ENCODE results near the gene CYSLTR2. TPM values are rescaled to one million over a fixed set of nuclear protein-coding genes. Genes with fewer than 3 reads are reported as not detected.
A peak's percentile ranks its signal among the peaks of the same experiment; 100 is the strongest.

CYSLTR2 gene
- total and polyA plus RNA-seq, 9 of the 15 experiments (the other 6 are each of a cell fraction or from before 2014, with no cell fraction given) = not detected

- TF ChIP-seq TSHZ1 (CRISPR knock-in tag; IDR thresholded peaks at IDR 0.05) = no peak
- TF ChIP-seq NFE2 (IDR thresholded peaks at IDR 0.05; ENCODE audit: low read depth) = 0 out of 2 replicates have a peak, but pooled peaks have one; percentile 12
- TF ChIP-seq CBFA2T2 (conservative IDR thresholded peaks at IDR 0.05) = peak; percentile 70
- no peak for TF ChIP-seq ZFPM2 (CRISPR knock-in tag; IDR thresholded peaks at IDR 0.05)
- no peak for TF ChIP-seq POLR2H (tag; IDR thresholded peaks at IDR 0.05; ENCODE audit: low read depth)
- peak; percentile 14; the same call in 1 of the 2 replicates for TF ChIP-seq CREM (IDR thresholded peaks at IDR 0.05; ENCODE audit: low read depth)
- TF ChIP-seq XRCC4 (IDR thresholded peaks at IDR 0.05; ENCODE audit: extremely low read depth, insufficient read depth, insufficient read length) = no peak
- peak; percentile 65; the same call in 1 of the 2 replicates for TF ChIP-seq LEF1 (IDR thresholded peaks at IDR 0.05)
- no peak for TF ChIP-seq ZNF316 (IDR thresholded peaks at IDR 0.05)
- no peak for TF ChIP-seq U2AF1 (optimal IDR thresholded peaks at IDR 0.05; ENCODE audit: low read depth, low read length)
- TF ChIP-seq HNRNPUL1 (IDR thresholded peaks at IDR 0.05; ENCODE audit: low read length) = no peak
- TF ChIP-seq HES1 (IDR thresholded peaks at IDR 0.05; ENCODE audit: low read depth) = 0 out of 2 replicates have a peak, but pooled peaks have one; percentile 11
- TF ChIP-seq JUNB (CRISPR knock-in tag; conservative IDR thresholded peaks at IDR 0.05) = no peak
- TF ChIP-seq DLX4 (CRISPR knock-in tag; IDR thresholded peaks at IDR 0.05) = no peak
- no peak for TF ChIP-seq CTCFL (IDR thresholded peaks at IDR 0.05; ENCODE audit: borderline replicate concordance, insufficient read depth, low read depth, low read length, poor library complexity, severe bottlenecking)
- TF ChIP-seq PHB (CRISPR knock-in tag; IDR thresholded peaks at IDR 0.05) = no peak
- peak; percentile 77 to 92; a peak in 3 of 4 replicates for TF ChIP-seq TRIM24 (IDR thresholded peaks at IDR 0.05)
- TF ChIP-seq JUND (IDR thresholded peaks at IDR 0.05; ENCODE audit: borderline replicate concordance, low read depth, low read length) = peak; percentile 67; the same call in 1 of the 2 replicates
- TF ChIP-seq JUND (tag; IDR thresholded peaks at IDR 0.05; ENCODE audit: borderline replicate concordance, low read depth, low read length) = peak; percentile 86; the same call in 1 of the 3 replicates
- TF ChIP-seq ZNF324 (CRISPR knock-in tag; IDR thresholded peaks at IDR 0.05) = no peak
- 0 out of 2 replicates have a peak, but pooled peaks have one; percentile 59 for TF ChIP-seq ZNF766 (CRISPR knock-in tag; conservative IDR thresholded peaks at IDR 0.05)
- TF ChIP-seq E2F1 (CRISPR knock-in tag; IDR thresholded peaks at IDR 0.05) = no peak
- TF ChIP-seq HOXB6 (CRISPR knock-in tag; IDR thresholded peaks at IDR 0.05; ENCODE audit: borderline replicate concordance) = no peak
- no peak for TF ChIP-seq PTRF (tag; IDR thresholded peaks at IDR 0.05)
Observed at GRCh38 chr13:48626077-48626449, 27.7 kb upstream of the CYSLTR2 start (continued).

All from K562 (cell line).